Mammary epithelial cell (primary cell): Measurements from ENCODE around the gene GLCCI1.

Source experiments
- EZH2 ChIP-seq: IDR thresholded peaks from 2 replicates; pipeline ENCODE4 v1.6.1; 2012; ENCODE audit warnings: low read length, inconsistent platforms, borderline replicate concordance
- TF ChIP-seq, protein P1 (sequence below), 2 donors: IDR thresholded peaks in 1 of 2; conservative IDR thresholded peaks in 1 of 2; 2 replicates each; pipeline ENCODE4 v1.5.1; 2011 to 2012; ENCODE audit warnings: inconsistent platforms in 2 of 2, low read length in 2 of 2, mild to moderate bottlenecking in 2 of 2, control low read depth in 1 of 2, low read depth in 1 of 2; ENCODE audit not compliant: insufficient read depth in 1 of 2; ENCODE audit errors: extremely low read depth in 1 of 2

DNA sequence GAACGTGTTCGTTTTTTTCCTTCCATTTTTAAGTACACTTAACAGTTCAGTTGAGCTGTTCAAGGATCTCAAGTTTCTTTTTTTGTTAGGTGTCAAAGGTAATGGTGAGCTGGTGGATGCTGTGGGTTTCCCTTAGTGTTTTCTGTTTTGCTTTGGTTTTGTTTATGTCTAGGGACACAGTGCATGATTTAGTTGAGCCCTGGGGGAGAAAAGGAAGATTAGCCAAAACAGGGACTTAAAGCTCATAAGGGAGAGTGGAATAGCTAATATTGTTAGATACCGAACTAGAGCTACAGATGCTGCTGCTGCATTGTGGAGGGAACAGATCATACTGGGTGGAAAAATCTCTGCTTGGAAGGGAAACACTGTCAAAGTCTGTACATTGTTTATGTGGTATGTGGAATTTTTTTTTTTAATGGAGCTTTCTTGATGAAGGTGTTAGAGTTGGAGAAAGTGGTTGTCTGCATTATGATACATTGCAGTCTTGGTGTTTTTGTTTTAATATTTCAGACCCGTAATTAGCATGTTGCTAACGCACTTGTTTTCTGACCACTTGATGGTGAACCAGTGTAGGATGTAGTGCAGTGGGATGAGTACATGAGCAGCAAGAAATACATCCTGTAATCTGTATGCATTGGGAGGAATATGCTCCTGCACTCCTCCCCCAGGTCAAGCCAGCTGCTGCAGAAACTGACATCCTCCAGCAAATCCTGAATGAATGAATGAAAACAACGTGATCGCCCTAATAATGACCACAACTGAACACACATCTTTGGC, 2.1 kb downstream of the GLCCI1 start:
- TF ChIP-seq, protein P1, sequence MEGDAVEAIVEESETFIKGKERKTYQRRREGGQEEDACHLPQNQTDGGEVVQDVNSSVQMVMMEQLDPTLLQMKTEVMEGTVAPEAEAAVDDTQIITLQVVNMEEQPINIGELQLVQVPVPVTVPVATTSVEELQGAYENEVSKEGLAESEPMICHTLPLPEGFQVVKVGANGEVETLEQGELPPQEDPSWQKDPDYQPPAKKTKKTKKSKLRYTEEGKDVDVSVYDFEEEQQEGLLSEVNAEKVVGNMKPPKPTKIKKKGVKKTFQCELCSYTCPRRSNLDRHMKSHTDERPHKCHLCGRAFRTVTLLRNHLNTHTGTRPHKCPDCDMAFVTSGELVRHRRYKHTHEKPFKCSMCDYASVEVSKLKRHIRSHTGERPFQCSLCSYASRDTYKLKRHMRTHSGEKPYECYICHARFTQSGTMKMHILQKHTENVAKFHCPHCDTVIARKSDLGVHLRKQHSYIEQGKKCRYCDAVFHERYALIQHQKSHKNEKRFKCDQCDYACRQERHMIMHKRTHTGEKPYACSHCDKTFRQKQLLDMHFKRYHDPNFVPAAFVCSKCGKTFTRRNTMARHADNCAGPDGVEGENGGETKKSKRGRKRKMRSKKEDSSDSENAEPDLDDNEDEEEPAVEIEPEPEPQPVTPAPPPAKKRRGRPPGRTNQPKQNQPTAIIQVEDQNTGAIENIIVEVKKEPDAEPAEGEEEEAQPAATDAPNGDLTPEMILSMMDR (conservative IDR thresholded peaks at IDR 0.05 in 1 of 2, IDR thresholded peaks at IDR 0.05 in 1 of 2; ENCODE audit: extremely low read depth in 1 of 2, insufficient read depth in 1 of 2, low read depth in 1 of 2, low read length in 2 of 2): no peak
- no peak for TF ChIP-seq EZH2
